Large intestine (tissue), 3 donors: ENCODE results near the gene C11orf68. TPM values are rescaled to one million over a fixed set of nuclear protein-coding genes. Genes with fewer than 3 reads are reported as not detected.

Source experiments
- DNase-seq, 2 donors: peaks; one replicate each; pipeline versions ENCODE4 v3.0.0 to v3.0.0-alpha.2; 2013
- H3K27ac ChIP-seq: one replicate; pipeline ENCODE4 v1.5.1; 2013; ENCODE audit warnings: low read length
- H3K27me3 ChIP-seq: 2 replicates; pipeline ENCODE4 v1.6.1; 2013; ENCODE audit warnings: low read length; ENCODE audit not compliant: control insufficient read depth, insufficient read depth
- H3K36me3 ChIP-seq: 2 replicates; pipeline ENCODE4 v1.6.1; 2013; ENCODE audit warnings: low read length; ENCODE audit not compliant: control insufficient read depth, insufficient read depth
- H3K4me1 ChIP-seq: one replicate; pipeline ENCODE4 v1.6.1; 2013; ENCODE audit warnings: low read length; ENCODE audit not compliant: control insufficient read depth, insufficient read depth
- H3K4me3 ChIP-seq: one replicate; pipeline ENCODE4 v1.5.1; 2013; ENCODE audit warnings: low read length
- H3K9me3 ChIP-seq: one replicate; pipeline ENCODE4 v1.6.1; 2013; ENCODE audit warnings: mild to moderate bottlenecking, low read depth, low read length, moderate library complexity; ENCODE audit not compliant: control insufficient read depth
- WGBS: methylation state at CpG from one replicate; pipeline ENCODE4 v1.1.5; 2013; ENCODE audit warnings: low lambda C conversion rate; ENCODE audit not compliant: insufficient coverage; 5-methylcytosine and 5-hydroxymethylcytosine counted together
- polyA plus RNA-seq: library from polyadenylated mRNA; unstranded; fragments of 120-200 nt; gene quantifications from one replicate; pipeline ENCODE4 v1.2.1, GENCODE V29; 2013

The C11orf68 gene
- polyA plus RNA-seq, 1 donor, result 30.3 TPM

DNA sequence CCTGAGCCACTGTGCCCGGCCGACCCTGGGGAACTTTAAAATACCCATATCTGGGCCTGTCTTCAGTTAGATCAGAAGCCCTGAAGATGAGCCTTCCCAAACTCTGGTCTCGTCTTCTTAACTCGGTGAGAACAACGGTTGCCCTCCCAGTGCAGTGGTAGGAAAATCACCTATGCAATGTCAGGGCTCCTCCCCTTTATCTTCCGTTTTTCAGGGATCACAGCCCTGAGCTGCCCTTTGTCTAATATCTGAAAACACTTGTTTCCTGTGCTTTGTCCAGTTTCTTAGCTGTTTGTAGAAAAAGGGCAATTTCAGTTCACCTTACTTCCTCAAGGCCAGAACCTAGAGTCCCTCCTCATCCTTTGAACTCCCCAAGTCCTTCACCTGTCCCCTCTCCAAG, 9.8 kb upstream of the C11orf68 start:
- DNase-seq, result no peak
- no peak overlapping the region for H3K27ac ChIP-seq
- H3K4me3 ChIP-seq, result no peak overlapping the region
- no peaks in the 10 kb centered on the region for H3K4me1 ChIP-seq
- H3K27me3 ChIP-seq, result peaks cover 10% of the 10 kb centered on the region
- H3K36me3 ChIP-seq, result no peaks in the 10 kb centered on the region
- H3K9me3 ChIP-seq, result no peaks in the 10 kb centered on the region
- WGBS, result 87% methylated on average over 3 of the region's 6 CpGs

DNA sequence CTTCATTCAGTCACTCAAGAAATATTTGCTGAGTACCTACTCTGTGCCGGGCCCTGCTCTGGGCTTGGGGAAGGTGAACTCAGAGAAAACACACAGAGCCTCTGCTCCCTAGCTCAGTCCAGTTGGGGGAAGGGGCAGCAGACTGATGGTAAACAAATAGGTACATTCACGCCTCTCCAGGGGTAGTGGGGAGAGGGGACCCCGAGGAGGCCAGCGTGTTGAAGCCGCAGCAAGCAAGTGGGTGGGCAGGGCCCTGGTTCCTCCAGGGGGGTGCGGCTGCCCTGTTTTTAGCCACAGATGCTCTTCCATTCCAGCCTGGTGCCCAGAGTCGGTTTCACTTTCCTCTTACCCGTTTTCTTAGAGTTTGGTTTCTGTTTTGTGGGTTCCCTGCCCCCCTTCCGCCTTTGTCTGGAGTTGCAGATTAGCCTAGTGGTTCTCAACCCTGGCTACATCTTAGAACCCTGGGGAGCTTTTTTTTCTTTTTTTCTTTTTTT, 9.1 kb upstream of the C11orf68 start:
- peak in 1 of 2 donors; percentile 27 for DNase-seq
- WGBS, result no CpG with 5 or more reads among the region's 9 CpGs
- no peak overlapping the region for H3K4me3 ChIP-seq
- H3K4me1 ChIP-seq, result no peaks in the 10 kb centered on the region
- peaks cover under 1% of the 10 kb centered on the region for H3K36me3 ChIP-seq
- H3K27ac ChIP-seq, result no peak overlapping the region
- H3K9me3 ChIP-seq, result no peaks in the 10 kb centered on the region
- peaks cover 10% of the 10 kb centered on the region for H3K27me3 ChIP-seq

DNA sequence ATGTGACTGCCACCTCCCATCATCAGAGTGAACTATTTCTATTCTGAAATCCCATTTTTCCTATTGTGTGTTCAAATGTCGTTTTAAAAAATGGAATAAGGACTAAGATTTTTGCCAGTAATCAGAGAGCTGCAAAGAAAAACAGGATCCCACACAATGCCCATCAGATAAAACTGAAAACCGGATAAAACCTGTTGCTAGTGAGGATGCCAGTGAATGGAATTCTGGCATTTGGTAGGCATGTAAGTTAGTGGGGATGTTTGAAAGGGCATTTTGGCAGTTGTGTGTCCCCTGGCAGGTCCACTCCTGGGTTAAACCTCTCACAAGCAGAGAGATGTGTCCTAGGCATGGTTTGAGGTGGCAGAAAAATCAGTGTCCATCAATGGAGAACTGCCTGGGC, 6.5 kb upstream of the C11orf68 start:
- DNase-seq, result no peak
- Histone ChIP-seq H3K9me3 (no peaks in the 10 kb centered on the region), H3K27ac (no peak overlapping the region), H3K4me1 (peaks cover 6% of the 10 kb centered on the region), H3K36me3 (peaks cover 16% of the 10 kb centered on the region), H3K4me3 (no peak overlapping the region), H3K27me3 (no peaks in the 10 kb centered on the region)
- WGBS, result no CpG with 5 or more reads among the region's 2 CpGs

DNA sequence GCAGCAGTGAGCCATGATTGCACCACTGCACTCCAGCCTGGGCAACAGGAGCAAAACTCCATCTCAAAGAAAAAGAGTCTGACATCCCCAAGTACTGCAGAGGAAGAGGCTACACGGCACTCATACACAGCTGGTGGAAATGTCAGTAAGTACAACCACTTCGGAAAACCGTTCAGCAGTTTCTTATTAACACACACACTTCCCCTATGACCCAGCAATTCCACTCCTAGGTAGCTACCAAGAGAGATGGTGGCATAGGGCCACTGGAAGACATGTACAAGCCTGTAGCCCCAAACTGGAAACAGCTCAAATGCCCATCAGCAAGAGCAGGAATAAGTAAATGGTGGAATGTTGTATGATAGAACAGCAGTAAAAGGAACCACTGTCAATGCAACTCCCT, 3.7 kb upstream of the C11orf68 start:
- Histone ChIP-seq H3K27ac (no peak overlapping the region), H3K36me3 (peaks cover 16% of the 10 kb centered on the region), H3K4me3 (no peak overlapping the region), H3K9me3 (peaks cover 5% of the 10 kb centered on the region), H3K4me1 (peaks cover 16% of the 10 kb centered on the region), H3K27me3 (no peaks in the 10 kb centered on the region)
- no peak for DNase-seq
- WGBS, result no CpG with 5 or more reads among the region's 3 CpGs

DNA sequence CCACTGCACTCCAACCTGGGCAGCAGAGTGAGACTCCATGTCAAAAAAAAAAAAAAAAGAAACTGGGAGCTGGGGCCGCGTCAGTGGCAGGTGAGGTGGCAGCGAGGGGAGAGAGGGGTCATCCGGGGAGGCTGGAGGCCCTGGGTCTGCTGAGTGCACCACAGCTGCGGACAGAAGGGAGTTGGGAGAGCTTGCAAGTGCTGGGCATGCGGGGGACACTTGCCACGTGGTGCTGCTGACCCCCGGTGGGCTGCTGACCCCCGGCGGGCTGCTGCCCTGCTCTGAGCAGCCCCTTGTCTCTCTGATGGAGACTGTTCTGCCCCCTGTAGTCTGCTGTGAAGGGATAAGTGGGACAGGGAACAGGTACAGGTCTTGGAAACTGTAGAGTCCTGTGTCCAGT, 3.0 kb upstream of the C11orf68 start:
- H3K4me3 ChIP-seq, result no peak overlapping the region
- WGBS, result no CpG with 5 or more reads among the region's 10 CpGs
- DNase-seq, result no peak
- H3K36me3 ChIP-seq, result peaks cover 19% of the 10 kb centered on the region
- no peaks in the 10 kb centered on the region for H3K27me3 ChIP-seq
- no peak overlapping the region for H3K27ac ChIP-seq
- peaks cover 5% of the 10 kb centered on the region for H3K9me3 ChIP-seq
- peaks cover 20% of the 10 kb centered on the region for H3K4me1 ChIP-seq

DNA sequence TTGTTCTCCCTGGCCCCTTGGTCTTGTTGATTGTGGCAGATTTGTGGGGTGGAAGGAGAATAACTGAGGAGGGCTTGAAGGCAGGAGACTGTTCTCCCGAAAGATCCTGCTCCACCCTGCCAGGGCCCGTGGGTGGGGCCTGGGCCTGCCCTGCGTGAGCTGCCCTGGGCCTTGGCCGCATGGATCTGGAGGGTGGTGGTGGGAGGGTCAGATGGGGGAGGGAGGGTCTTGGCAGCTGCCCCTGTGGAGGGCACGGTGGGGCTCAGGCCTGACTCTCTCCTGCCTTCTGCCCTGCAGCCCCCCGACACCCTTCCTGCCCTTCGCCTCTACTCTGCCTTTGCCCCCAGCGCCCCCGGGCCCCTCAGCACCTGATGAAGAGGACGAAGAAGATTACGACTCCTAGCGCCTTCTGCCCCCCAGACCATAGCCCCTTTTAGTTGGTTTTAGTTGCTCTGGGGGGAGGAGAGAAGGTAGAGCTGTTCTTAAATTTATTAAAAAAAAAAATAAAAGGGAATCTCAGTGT, 2.2 kb upstream of the C11orf68 start:
- Histone ChIP-seq H3K4me1 (peaks cover 20% of the 10 kb centered on the region), H3K27me3 (no peaks in the 10 kb centered on the region), H3K36me3 (peaks cover 24% of the 10 kb centered on the region), H3K9me3 (peaks cover 5% of the 10 kb centered on the region), H3K4me3 (no peak overlapping the region), H3K27ac (no peak overlapping the region)
- no peak for DNase-seq
- WGBS, result no CpG with 5 or more reads among the region's 12 CpGs

DNA sequence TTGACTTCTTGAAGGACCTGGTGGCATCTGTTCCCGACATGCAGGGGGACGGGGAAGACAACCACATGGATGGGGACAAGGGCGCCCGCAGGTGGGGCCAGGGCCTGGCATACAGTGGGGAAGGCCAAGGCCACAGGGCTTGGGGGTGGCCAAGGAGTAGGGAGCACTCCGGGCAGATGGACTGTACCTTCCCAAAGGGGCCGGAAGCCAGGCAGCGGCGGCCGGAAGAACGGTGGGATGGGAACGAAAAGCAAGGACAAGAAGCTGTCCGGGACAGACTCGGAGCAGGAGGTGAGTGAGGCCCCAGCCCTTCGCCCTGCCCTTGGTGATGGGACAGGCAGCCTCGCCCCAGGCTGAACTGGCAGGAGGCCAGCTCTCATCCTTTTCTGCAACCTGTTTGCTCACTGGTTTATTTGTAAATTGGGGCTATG, 1.5 kb upstream of the C11orf68 start:
- no peak for DNase-seq
- H3K36me3 ChIP-seq, result peaks cover 24% of the 10 kb centered on the region
- peak overlapping the region; percentile 78 for H3K4me3 ChIP-seq
- H3K4me1 ChIP-seq, result peaks cover 20% of the 10 kb centered on the region
- H3K9me3 ChIP-seq, result peaks cover 5% of the 10 kb centered on the region
- H3K27ac ChIP-seq, result no peak overlapping the region
- no CpG with 5 or more reads among the region's 15 CpGs for WGBS
- H3K27me3 ChIP-seq, result no peaks in the 10 kb centered on the region

DNA sequence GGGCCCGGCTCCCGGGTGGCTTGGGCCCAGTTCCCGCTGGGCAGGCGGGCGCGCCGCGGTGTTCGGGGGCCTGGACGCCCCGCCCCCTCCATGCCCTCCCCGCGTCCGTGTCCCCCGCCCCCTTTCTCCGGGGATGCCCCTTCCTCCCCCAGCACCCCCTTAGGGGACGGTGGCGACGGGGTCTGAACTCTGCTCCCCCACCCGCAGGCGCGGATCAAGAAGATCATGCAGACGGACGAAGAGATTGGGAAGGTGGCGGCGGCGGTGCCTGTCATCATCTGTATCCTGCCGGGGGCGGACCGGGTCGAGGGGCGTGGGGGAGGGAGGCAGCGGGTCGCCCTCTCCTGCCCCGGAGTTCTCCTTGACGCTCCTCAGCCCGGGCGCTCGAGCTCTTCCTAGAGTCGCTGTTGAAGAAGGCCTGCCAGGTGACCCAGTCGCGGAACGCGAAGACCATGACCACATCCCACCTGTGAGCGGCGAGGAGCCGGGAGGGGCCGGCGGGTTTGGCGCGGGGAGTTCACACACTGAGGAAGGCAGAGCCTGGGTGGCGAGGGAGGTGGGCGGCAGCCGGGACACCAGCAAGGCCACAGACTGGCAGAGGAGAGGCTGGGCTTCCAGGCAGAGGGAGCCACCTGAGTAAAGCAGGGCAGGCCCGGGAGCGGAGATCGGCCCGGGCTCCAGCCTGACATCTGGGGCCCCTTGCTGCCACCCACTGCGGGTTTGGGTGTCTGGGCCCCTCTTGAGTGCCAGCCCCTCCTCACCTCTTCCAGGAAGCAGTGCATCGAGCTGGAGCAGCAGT, 910 bp upstream of the C11orf68 start:
- Histone ChIP-seq H3K36me3 (peaks cover 24% of the 10 kb centered on the region), H3K4me3 (peak overlapping the region; percentile 78), H3K4me1 (peaks cover 20% of the 10 kb centered on the region), H3K9me3 (peaks cover 5% of the 10 kb centered on the region), H3K27me3 (no peaks in the 10 kb centered on the region), H3K27ac (peak overlapping the region; percentile 42)
- peak in 1 of 2 donors; percentile 62 for DNase-seq
- no CpG with 5 or more reads among the region's 60 CpGs for WGBS

DNA sequence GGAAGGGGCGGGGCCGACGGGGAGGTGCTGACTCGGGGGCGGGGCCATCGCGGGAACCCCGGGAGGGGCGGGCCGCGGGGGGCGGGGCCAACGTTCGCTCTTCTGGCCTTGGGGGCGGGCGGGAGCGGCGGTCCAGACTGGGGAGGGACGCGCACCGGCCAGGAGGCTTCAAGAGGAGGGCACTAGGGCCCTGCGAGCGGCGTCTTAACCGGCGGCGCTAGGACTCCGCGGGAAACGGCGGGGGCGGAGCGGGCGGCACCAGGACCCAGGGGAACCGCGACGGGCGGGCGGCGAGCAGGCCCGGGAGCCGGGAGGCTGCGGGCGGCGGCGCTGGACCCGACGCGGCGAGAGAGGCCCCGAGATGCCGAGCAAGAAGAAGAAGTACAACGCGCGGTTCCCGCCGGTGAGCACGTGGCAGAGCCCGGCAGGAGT, 295 bp upstream of the C11orf68 start, which contains the start of gene DRAP1:
DRAP1 (plus strand) TSS at position 286 of the 432 bp plus-strand sequence; CDS start at position 362, 76 bp downstream.
- Histone ChIP-seq H3K4me1 (peaks cover 20% of the 10 kb centered on the region), H3K9me3 (peaks cover 5% of the 10 kb centered on the region), H3K27me3 (no peaks in the 10 kb centered on the region), H3K4me3 (peak within 1 kb of the TSS; percentile 97), H3K36me3 (peaks cover 24% of the 10 kb centered on the region), H3K27ac (peak within 1 kb of the TSS; percentile 42)
- WGBS, result no CpG with 5 or more reads among the region's 59 CpGs
- DNase-seq, result peak; percentile 97 to 99

DNA sequence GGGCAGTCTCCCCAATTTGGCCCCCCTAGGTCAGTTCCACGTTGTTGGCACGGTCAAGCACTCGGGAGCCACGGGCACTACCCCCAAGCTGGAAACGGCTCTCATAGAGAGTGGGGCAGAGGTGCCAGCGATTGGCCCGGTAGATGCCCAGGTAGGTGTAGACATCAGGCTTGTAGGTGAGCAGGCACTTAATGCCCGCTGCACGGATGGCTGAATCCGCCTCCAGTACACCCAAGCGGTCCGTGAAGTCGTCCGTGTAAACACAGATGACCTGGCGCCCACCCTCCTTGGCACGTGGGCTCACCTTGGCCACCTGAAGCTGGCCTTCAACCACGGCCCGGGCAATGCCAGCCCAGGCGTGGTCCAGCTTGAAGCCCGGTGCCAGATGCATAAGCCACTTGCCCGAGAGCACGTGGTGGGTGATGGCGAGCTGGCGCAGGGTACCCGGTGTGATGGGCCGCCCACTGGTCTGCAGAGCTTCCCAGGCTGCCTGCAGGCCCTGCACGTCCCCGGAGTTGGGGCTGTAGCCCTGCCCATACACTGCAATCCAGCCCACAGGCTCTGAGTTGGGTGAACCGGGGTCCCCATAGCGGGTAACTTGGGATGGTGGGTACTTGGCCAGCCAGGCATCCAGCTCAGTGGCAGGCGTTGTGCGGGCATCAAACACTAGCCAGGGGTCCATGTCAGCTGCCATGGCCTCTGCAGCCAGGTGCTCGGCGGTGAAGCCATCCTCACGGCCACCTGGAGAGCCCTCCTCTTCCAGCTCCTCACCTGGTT, 1.2 kb downstream of the C11orf68 start:
- Histone ChIP-seq H3K4me3 (peak overlapping the region; percentile 97), H3K27ac (no peak overlapping the region), H3K4me1 (peaks cover 20% of the 10 kb centered on the region), H3K36me3 (peaks cover 20% of the 10 kb centered on the region), H3K27me3 (no peaks in the 10 kb centered on the region), H3K9me3 (peaks cover 5% of the 10 kb centered on the region)
- no CpG with 5 or more reads among the region's 35 CpGs for WGBS
- no peak for DNase-seq
